HG03103 (cell line): ENCODE data around the gene PLAC9.

ENCODE experiments used
- ATAC-seq: cut with Tn5 transposase; IDR thresholded peaks from one replicate; pipeline ENCODE4 v1.9.1; 2021; ENCODE audit warnings: low read depth; ENCODE audit not compliant: unreplicated experiment

PLAC9 gene

GRCh38 chr10:80177781-80178636 is 45.5 kb downstream of the PLAC9 start:
- no peak for ATAC-seq

- ATAC-seq: no peak
These were observed 50.5 kb downstream of the PLAC9 start for GRCh38 chr10:80182986-80183385.

- ATAC-seq: no peak
These were observed 50.9 kb downstream of the PLAC9 start for GRCh38 chr10:80183436-80183835.

GRCh38 chr10:80184291-80184690 is 51.8 kb downstream of the PLAC9 start:
- ATAC-seq: no peak

- ATAC-seq: no peak
These were observed 53.2 kb downstream of the PLAC9 start for GRCh38 chr10:80185578-80186299.

- no peak for ATAC-seq
These were observed 54.0 kb downstream of the PLAC9 start for GRCh38 chr10:80186364-80187012.

GRCh38 chr10:80187060-80187459 is 54.5 kb downstream of the PLAC9 start:
- ATAC-seq: no peak

- peak; percentile 84 for ATAC-seq
These were observed 55.2 kb downstream of the PLAC9 start for GRCh38 chr10:80187465-80188409.

GRCh38 chr10:80188713-80189112 is 56.2 kb downstream of the PLAC9 start:
- ATAC-seq: no peak

GRCh38 chr10:80191589-80192270 is 59.2 kb downstream of the PLAC9 start:
- ATAC-seq: no peak

- ATAC-seq: no peak
These were observed 60.0 kb downstream of the PLAC9 start for GRCh38 chr10:80192553-80192952.

GRCh38 chr10:80194373-80195045 is 62.0 kb downstream of the PLAC9 start:
- no peak for ATAC-seq
